SK-N-SH (cell line): ENCODE data around the gene KISS1R. TPM values are rescaled to one million over a fixed set of nuclear protein-coding genes. Genes with fewer than 3 reads are reported as not detected.

ENCODE experiments used
- CTCF ChIA-PET: fragments of 300-600, 350-600 bp; formaldehyde crosslinking; extraction: SDS; loops from one replicate; lab custom pipeline; 2021; lab: Yijun Ruan, JAX
- POLR2A ChIA-PET: fragments of 350-600 bp; sonication (Branson Sonifier 250); formaldehyde crosslinking; extraction: SDS; loops from one replicate; lab custom pipeline; 2020; ENCODE audit warnings: antibody characterized with exemption, inconsistent platforms; lab: Yijun Ruan, JAX
- DNase-seq: peaks from one replicate; pipeline ENCODE4 v3.0.0; 2012
- H2AFZ ChIP-seq: fragments of 200-600 bp; sonication (generic); 2 replicates; pipeline ENCODE4 v1.8.1; 2016; ENCODE audit warnings: antibody characterized with exemption, mild to moderate bottlenecking, low read depth
- H3F3A ChIP-seq: fragments of 200-600 bp; sonication (generic); replicated peaks from 2 replicates; pipeline ENCODE3; 2016; ENCODE audit warnings: antibody characterized with exemption, mild to moderate bottlenecking; ENCODE audit not compliant: insufficient read depth
- H3K27ac ChIP-seq, 2 experiments: fragments of 200-500 bp in 1 of 2; fragments of 200-600 bp in 1 of 2; sonication (Bioruptor generic) in 1 of 2; sonication (generic), shearing (Covaris generic) in 1 of 2; 2 replicates each; pipeline versions ENCODE4 v1.5.1 to v1.6.1; 2014 to 2016; ENCODE audit warnings: low read depth in 2 of 2, inconsistent platforms in 1 of 2, low read length in 1 of 2, mild to moderate bottlenecking in 1 of 2, mixed read lengths in 1 of 2
- H3K27me3 ChIP-seq: fragments of 200-600 bp; sonication (generic), shearing (Covaris generic); 2 replicates; pipeline ENCODE4 v1.6.1; 2016; ENCODE audit warnings: mixed run types; ENCODE audit not compliant: insufficient read depth
- H3K36me3 ChIP-seq, 2 experiments: fragments of 200-500 bp in 1 of 2; fragments of 200-600 bp in 1 of 2; sonication (Bioruptor generic) in 1 of 2; sonication (generic) in 1 of 2; replicated peaks in 1 of 2; 2 replicates each; pipeline versions ENCODE3 to v1.5.1; 2014 to 2016; ENCODE audit warnings: low read length in 1 of 2, mild to moderate bottlenecking in 1 of 2; ENCODE audit not compliant: insufficient read depth in 2 of 2, control insufficient read depth in 1 of 2
- H3K4me1 ChIP-seq, 2 experiments: fragments of 200-500 bp in 1 of 2; fragments of 200-600 bp in 1 of 2; sonication (Bioruptor generic) in 1 of 2; sonication (generic), shearing (Covaris generic) in 1 of 2; 2 replicates each; pipeline versions ENCODE4 v1.5.1 to v1.6.1; 2014 to 2016; ENCODE audit warnings: low read depth in 1 of 2, low read length in 1 of 2, mixed run types in 1 of 2; ENCODE audit not compliant: insufficient read depth in 2 of 2, control insufficient read depth in 1 of 2
- H3K4me2 ChIP-seq: fragments of 200-600 bp; sonication (generic), shearing (Covaris generic); 2 replicates; pipeline ENCODE4 v1.6.1; 2017; ENCODE audit warnings: mixed run types
- H3K4me3 ChIP-seq, 2 experiments: fragments of 200-500 bp in 1 of 2; fragments of 200-600 bp in 1 of 2; sonication (Bioruptor generic) in 1 of 2; sonication (generic), shearing (Covaris generic) in 1 of 2; 2 replicates each; pipeline versions ENCODE4 v1.5.1 to v1.8.1; 2014 to 2016; ENCODE audit warnings: low read depth in 2 of 2, inconsistent platforms in 1 of 2, low read length in 1 of 2, mild to moderate bottlenecking in 1 of 2, mixed read lengths in 1 of 2, moderate library complexity in 1 of 2
- H3K79me2 ChIP-seq: fragments of 200-600 bp; sonication (generic); 2 replicates; pipeline ENCODE4 v1.8.1; 2017; ENCODE audit warnings: mild to moderate bottlenecking; ENCODE audit not compliant: insufficient read depth
- H3K9ac ChIP-seq: fragments of 200-600 bp; sonication (generic); 2 replicates; pipeline ENCODE4 v1.6.1; 2017; ENCODE audit warnings: mixed run types
- H3K9me2 ChIP-seq: fragments of 200-600 bp; sonication (generic); 2 replicates; pipeline ENCODE4 v1.6.1; 2017; ENCODE audit warnings: mixed run types
- H3K9me3 ChIP-seq: fragments of 200-600 bp; sonication (generic); 2 replicates; pipeline ENCODE4 v1.6.1; 2017; ENCODE audit warnings: mixed run types, mild to moderate bottlenecking, moderate library complexity
- H4K20me1 ChIP-seq: fragments of 200-600 bp; sonication (generic); 2 replicates; pipeline ENCODE4 v1.6.1; 2017; ENCODE audit warnings: mild to moderate bottlenecking, mixed run types; ENCODE audit not compliant: insufficient read depth
- GABPA ChIP-seq: IDR thresholded peaks from 2 replicates; pipeline ENCODE4 v1.4.0; 2012; ENCODE audit warnings: low read depth, mild to moderate bottlenecking
- IRF3 ChIP-seq: fragments of 150-350 bp; IDR thresholded peaks from 2 replicates; pipeline ENCODE4 v1.6.1; 2016; ENCODE audit warnings: mild to moderate bottlenecking, low read depth, low read length
- MAX ChIP-seq: IDR thresholded peaks from 2 replicates; pipeline ENCODE4 v1.4.0; 2012; ENCODE audit warnings: low read depth
- MEF2A ChIP-seq: IDR thresholded peaks from 2 replicates; pipeline ENCODE4 v1.4.0; 2012; ENCODE audit warnings: low read depth, borderline replicate concordance
- PBX3 ChIP-seq: IDR thresholded peaks from 2 replicates; pipeline ENCODE4; 2012
- RCOR1 ChIP-seq: fragments of 150-350 bp; IDR thresholded peaks from 2 replicates; pipeline ENCODE4 v1.6.1; 2017; ENCODE audit warnings: antibody characterized with exemption, low read length
- TEAD4 ChIP-seq: IDR thresholded peaks from 2 replicates; pipeline ENCODE4 v1.4.0; 2012; ENCODE audit warnings: mild to moderate bottlenecking, borderline replicate concordance; ENCODE audit not compliant: insufficient read depth
- USF1 ChIP-seq: IDR thresholded peaks from 2 replicates; pipeline ENCODE4 v1.4.0; 2012; ENCODE audit warnings: low read depth, borderline replicate concordance
- YY1 ChIP-seq: IDR thresholded peaks from 2 replicates; pipeline ENCODE4 v1.4.0; 2012; ENCODE audit warnings: low read depth, mild to moderate bottlenecking
- WGBS: methylation state at CpG from one replicate; pipeline ENCODE4 v1.1.6; 2017; ENCODE audit warnings: low lambda C conversion rate; 5-methylcytosine and 5-hydroxymethylcytosine counted together
- polyA plus RNA-seq, 3 experiments: library from polyadenylated mRNA; depleted of rRNA; stranded (reverse); fragments of >200 nt; gene quantifications; 2 replicates each; pipeline ENCODE4 v1.2.3, GENCODE V29; 2012

KISS1R gene
- polyA plus RNA-seq, 1 of the 3 experiments (the other 2 are of a cell fraction): not detected

GRCh38 chr19:925087-925525, 8.0 kb downstream of the KISS1R start:
- H3K9me3 ChIP-seq: no peaks in the 10 kb centered on the region
- peak overlapping the region; percentile 86 to 91 for H3K4me3 ChIP-seq
- peak overlapping the region; percentile 73 for H3K9ac ChIP-seq
- 7% methylated on average over 10 of the region's 39 CpGs for WGBS
- peak overlapping the region; percentile 95 for H3K4me2 ChIP-seq
- no peaks in the 10 kb centered on the region for H3K9me2 ChIP-seq
- ChIA-PET POLR2A (interaction anchor here (1.0 kb wide), 1 partner anchor 59 kb away, joined by 5 read pairs; the partner anchor contains the start of gene WDR18), CTCF (interaction anchor here (0.9 to 11.2 kb wide), 3 partner anchors 58 to 67 kb away, joined by 3 to 161 read pairs (median 44); partner anchors contain the start of genes CFD and WDR18)
- H3K27me3 ChIP-seq: peaks cover 11% of the 10 kb centered on the region
- H4K20me1 ChIP-seq: no peaks in the 10 kb centered on the region
- H3F3A ChIP-seq: peaks cover 21% of the 10 kb centered on the region
- H2AFZ ChIP-seq: peak overlapping the region; percentile 95
- peak overlapping the region; percentile 54 to 85 for H3K27ac ChIP-seq
- H3K79me2 ChIP-seq: peaks cover 30% of the 10 kb centered on the region
- TF ChIP-seq RCOR1: peak; percentile 53; the same call in 1 of the 2 replicates
- TF ChIP-seq USF1: 0 out of 2 replicates have a peak, but pooled peaks have one; percentile 51
- TF ChIP-seq MEF2A: no peak
- peaks cover 0 to 9% of the 10 kb centered on the region in 2 experiments for H3K36me3 ChIP-seq
- no peak for DNase-seq
- H3K4me1 ChIP-seq: peaks cover 7 to 20% of the 10 kb centered on the region in 2 experiments; a peak in 1 of 4 replicates

GRCh38 chr19:925526-926322, 8.6 kb downstream of the KISS1R start, which contains the start of gene ARID3A:
Gene ARID3A (plus strand): TSS chr19:926035. CDS start chr19:929529, 3,494 bp downstream.
- peaks cover 0 to 9% of the 10 kb centered on the region in 2 experiments for H3K36me3 ChIP-seq
- POLR2A ChIA-PET: no interaction called here
- peak within 1 kb of the TSS; percentile 87 for H3K9ac ChIP-seq
- peaks cover 8% of the 10 kb centered on the region for H3K27me3 ChIP-seq
- H3K4me2 ChIP-seq: peak within 1 kb of the TSS; percentile 95
- peaks cover 7 to 18% of the 10 kb centered on the region in 2 experiments; a peak in 1 of 4 replicates for H3K4me1 ChIP-seq
- peaks cover 20% of the 10 kb centered on the region for H3F3A ChIP-seq
- peak within 1 kb of the TSS; percentile 54 to 85 for H3K27ac ChIP-seq
- no peaks in the 10 kb centered on the region for H3K9me2 ChIP-seq
- no peaks in the 10 kb centered on the region for H4K20me1 ChIP-seq
- CTCF ChIA-PET: interaction anchor here (0.9 to 11.2 kb wide), 2 partner anchors 58 to 62 kb away, joined by 3 to 161 read pairs; partner anchors contain the start of gene WDR18
- H3K4me3 ChIP-seq: peak within 1 kb of the TSS; percentile 86 to 91
- TF ChIP-seq GABPA: no peak
- TF ChIP-seq TEAD4: no peak
- TF ChIP-seq IRF3: peak; percentile 74
- peak; percentile 62; the same call in 1 of the 2 replicates for TF ChIP-seq YY1
- TF ChIP-seq PBX3: 0 out of 2 replicates have a peak, but pooled peaks have one; percentile 3
- peak; percentile 47; the same call in 1 of the 2 replicates for TF ChIP-seq MAX
- peak within 1 kb of the TSS; percentile 95 for H2AFZ ChIP-seq
- H3K79me2 ChIP-seq: peaks cover 30% of the 10 kb centered on the region
- 3% methylated on average over 24 of the region's 97 CpGs for WGBS
- DNase-seq: peak; percentile 95
- H3K9me3 ChIP-seq: no peaks in the 10 kb centered on the region
